Fibroblast of skin of left quadriceps (primary cell): ENCODE results near the gene SERINC2.
A peak's percentile ranks its signal among the peaks of the same experiment; 100 is the strongest.

Experiments used
- DNase-seq, 2 experiments: peaks; one replicate each; pipeline ENCODE4 v3.0.0-alpha.2; 2013; ENCODE audit warnings: low read depth in 2 of 2

Gene SERINC2

GRCh38 chr1:31412732-31413404 lies at the start of gene SERINC2:
Gene SERINC2 (plus strand): TSS chr1:31413213. CDS start chr1:31413266, 53 bp downstream.
- DNase-seq: no peak

- no peak for DNase-seq
Observed at GRCh38 chr1:31364561-31365250, 48.3 kb upstream of the SERINC2 start.

GRCh38 chr1:31366796-31367195 lies 46.2 kb upstream of the SERINC2 start:
- no peak for DNase-seq

- DNase-seq: no peak
Observed at GRCh38 chr1:31368611-31369107, 44.4 kb upstream of the SERINC2 start.

- no peak for DNase-seq
Observed at GRCh38 chr1:31370021-31370420, 43.0 kb upstream of the SERINC2 start.

GRCh38 chr1:31370565-31370964 lies 42.4 kb upstream of the SERINC2 start:
- no peak for DNase-seq

- no peak for DNase-seq
Observed at GRCh38 chr1:31371121-31371959, 41.7 kb upstream of the SERINC2 start.

GRCh38 chr1:31372051-31372450 lies 41.0 kb upstream of the SERINC2 start:
- DNase-seq: no peak

- no peak for DNase-seq
Observed at GRCh38 chr1:31372751-31373055, 40.3 kb upstream of the SERINC2 start.

GRCh38 chr1:31373056-31373896 lies 39.7 kb upstream of the SERINC2 start, which contains the start of gene FABP3:
Gene FABP3 (minus strand): TSS chr1:31373076. CDS start chr1:31373014, 62 bp downstream.
- peak in 1 of 2 experiments; percentile 9 for DNase-seq

- no peak for DNase-seq
Observed at GRCh38 chr1:31373897-31374486, 39.0 kb upstream of the SERINC2 start.

GRCh38 chr1:31374511-31375196 lies 38.4 kb upstream of the SERINC2 start:
- peak in 1 of 2 experiments; percentile 1 for DNase-seq

- DNase-seq: peak; percentile 93
Observed at GRCh38 chr1:31376375-31377134, 36.5 kb upstream of the SERINC2 start.

GRCh38 chr1:31377364-31377863 lies 35.6 kb upstream of the SERINC2 start:
- DNase-seq: no peak

GRCh38 chr1:31378001-31378400 lies 35.0 kb upstream of the SERINC2 start:
- DNase-seq: no peak

- DNase-seq: no peak
Observed at GRCh38 chr1:31380181-31380580, 32.8 kb upstream of the SERINC2 start.

- no peak for DNase-seq
Observed at GRCh38 chr1:31381394-31382294, 31.4 kb upstream of the SERINC2 start.

GRCh38 chr1:31382379-31382989 lies 30.5 kb upstream of the SERINC2 start:
- DNase-seq: no peak
